Transverse colon (tissue), 4 donors: ENCODE measurements around the gene BBS1. TPM values are rescaled to one million over a fixed set of nuclear protein-coding genes. Genes with fewer than 3 reads are reported as not detected.
"Not testable (repeated sequence)": the region's sequence is repeated elsewhere in the genome, so short reads cannot be mapped to it uniquely, and the experiment has no call there.

Experiments
- DNase-seq: peaks from one replicate; pipeline ENCODE4 v3.0.0-alpha.2; 2019
- H3K27ac ChIP-seq, 4 donors: fragments of 200-600 bp; sonication (generic); 2 replicates each; pipeline ENCODE4 v1.5.1; 2016 to 2018; ENCODE audit warnings: inconsistent platforms in 4 of 4
- H3K27me3 ChIP-seq: fragments of 200-600 bp; sonication (generic); 2 replicates; pipeline ENCODE4 v1.5.1; 2017; ENCODE audit warnings: inconsistent platforms
- H3K36me3 ChIP-seq, 4 donors: fragments of 200-600 bp; sonication (generic); 2 replicates each; pipeline ENCODE4 v1.5.1; 2017 to 2019; ENCODE audit warnings: inconsistent platforms in 4 of 4
- H3K4me1 ChIP-seq, 4 donors: fragments of 200-600 bp; sonication (generic); 2 replicates each; pipeline ENCODE4 v1.5.1; 2017 to 2020; ENCODE audit warnings: inconsistent platforms in 4 of 4
- H3K4me3 ChIP-seq, 4 donors: fragments of 200-600 bp; sonication (generic); 1 replicate in 1 of 4; 2 replicates in 3 of 4; pipeline versions ENCODE4 v1.5.1 to v1.6.1; 2017 to 2019; ENCODE audit warnings: inconsistent platforms in 4 of 4
- H3K9me3 ChIP-seq, 2 donors: fragments of 200-600 bp; sonication (generic); 2 replicates each; pipeline ENCODE4 v1.5.1; 2017 to 2019; ENCODE audit warnings: inconsistent platforms in 2 of 2
- EP300 ChIP-seq: sonication (generic); formaldehyde crosslinking; IDR thresholded peaks from one replicate; pipeline ENCODE4 v1.6.1; 2017; ENCODE audit warnings: antibody characterized with exemption, low read depth
- POLR2A ChIP-seq: fragments of 450-650 bp; IDR thresholded peaks from one replicate; pipeline ENCODE4 v1.6.1; 2016; ENCODE audit warnings: antibody characterized with exemption, mild to moderate bottlenecking, moderate library complexity
- POLR2AphosphoS5 ChIP-seq, 3 donors: sonication (generic); formaldehyde crosslinking; IDR thresholded peaks; one replicate each; pipeline ENCODE4 v1.6.1; 2016; ENCODE audit warnings: antibody characterized with exemption in 3 of 3
- WGBS, 2 donors: methylation state at CpG; one replicate each; pipeline ENCODE4 v1.1.5; 2018; ENCODE audit warnings: low coverage in 1 of 2; 5-methylcytosine and 5-hydroxymethylcytosine counted together
- in situ Hi-C, 4 donors: fragments of 200-750 bp; cut with MboI; loops; one replicate each; pipeline versions ENCODE4 v1.15.0 to v1.15.1; 2017; ENCODE audit warnings: low sequenced_read_pairs in 3 of 4, low pct_ligation_motif_present in 1 of 4, low pct_unique_long_range_greater_than_20kb in 1 of 4
- intact Hi-C: fragments of 100-400 bp; cut with DNase I; formaldehyde crosslinking; loops from one replicate; pipeline ENCODE4 v1.15.1; 2023; ENCODE audit warnings: low total_unique reads
- total RNA-seq, 4 donors: library from RNA; depleted of rRNA; stranded (reverse); fragments of >200 nt; gene quantifications; one replicate each; pipeline ENCODE4 v1.1.0, GENCODE V29; 2016
- TF ChIP-seq, protein P1 (sequence below), 5 experiments: fragments of 200-600 bp in 3 of 5; fragments of 450-650 bp in 2 of 5; sonication (generic) in 3 of 5; IDR thresholded peaks; 1 replicate in 2 of 5; 2 replicates in 3 of 5; pipeline ENCODE4 v1.5.1; 2016 to 2017; ENCODE audit warnings: antibody characterized with exemption in 5 of 5, inconsistent platforms in 3 of 5, mild to moderate bottlenecking in 2 of 5, moderate library complexity in 1 of 5

BBS1 gene
- 100 to 1,000 TPM in 1 of 4 donors, 10 to 100 TPM in 3; 33.3 to 146 (median 56.0) TPM for total RNA-seq

DNA sequence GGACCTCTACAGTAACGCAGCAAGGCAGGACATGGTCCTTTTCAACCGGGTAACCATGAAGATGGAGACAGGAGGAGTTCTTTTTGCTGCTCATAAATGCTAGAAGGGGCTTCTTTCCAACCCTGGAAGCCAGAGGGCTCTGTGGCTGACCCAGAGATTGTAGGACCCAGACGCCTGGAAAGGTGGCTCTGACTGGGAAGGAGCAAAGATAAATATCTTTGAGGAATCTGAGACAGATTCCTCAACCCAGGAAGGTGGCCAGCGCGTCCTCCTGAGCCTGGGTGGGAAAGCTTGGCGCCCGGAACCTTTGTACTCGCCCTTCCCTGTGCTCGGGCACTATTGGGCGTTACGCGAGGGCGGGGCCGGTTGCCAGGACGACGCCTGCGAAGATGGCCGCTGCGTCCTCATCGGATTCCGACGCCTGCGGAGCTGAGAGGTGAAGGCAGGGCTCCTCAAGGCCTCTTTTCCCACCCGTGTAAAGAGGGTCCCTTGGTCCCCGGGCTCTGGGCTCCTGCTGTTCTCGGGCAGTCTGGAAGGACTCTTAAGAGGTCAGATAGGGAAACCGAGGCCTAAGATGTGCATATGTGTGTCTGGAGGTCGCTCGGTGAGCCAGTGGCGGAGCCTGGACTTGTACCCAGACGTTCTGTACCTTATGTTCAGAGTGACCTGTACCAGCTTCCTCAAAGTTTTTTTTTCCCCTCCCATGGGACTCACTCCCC is at the start of gene BBS1:
Gene BBS1 (plus strand): TSS at position 365 of the 719 bp plus-strand sequence. CDS start 25 bp downstream, at position 390.
- Histone ChIP-seq H3K4me3 (peak within 1 kb of the TSS; percentile 61 to 80 (median 75)), H3K27ac (peak within 1 kb of the TSS; percentile 52 to 74 (median 70)), H3K4me1 (peaks cover 9 to 13% (median 11%) of the 10 kb centered on the region in 4 donors), H3K9me3 (no peaks in the 10 kb centered on the region), H3K27me3 (no peaks in the 10 kb centered on the region), H3K36me3 (no peaks in the 10 kb centered on the region)
- peak; percentile 89 for DNase-seq
- 0 to 2% methylated on average over 1 to 31 of the region's 31 CpGs for WGBS, 2 donors
- in situ Hi-C loops (no loop called here), intact Hi-C loops (no loop called here)
- TF ChIP-seq POLR2A = peak; percentile 55
- TF ChIP-seq POLR2AphosphoS5 (IDR thresholded peaks at IDR 0.05) = peak; percentile 52 to 72 (median 69)
- TF ChIP-seq, protein P1, sequence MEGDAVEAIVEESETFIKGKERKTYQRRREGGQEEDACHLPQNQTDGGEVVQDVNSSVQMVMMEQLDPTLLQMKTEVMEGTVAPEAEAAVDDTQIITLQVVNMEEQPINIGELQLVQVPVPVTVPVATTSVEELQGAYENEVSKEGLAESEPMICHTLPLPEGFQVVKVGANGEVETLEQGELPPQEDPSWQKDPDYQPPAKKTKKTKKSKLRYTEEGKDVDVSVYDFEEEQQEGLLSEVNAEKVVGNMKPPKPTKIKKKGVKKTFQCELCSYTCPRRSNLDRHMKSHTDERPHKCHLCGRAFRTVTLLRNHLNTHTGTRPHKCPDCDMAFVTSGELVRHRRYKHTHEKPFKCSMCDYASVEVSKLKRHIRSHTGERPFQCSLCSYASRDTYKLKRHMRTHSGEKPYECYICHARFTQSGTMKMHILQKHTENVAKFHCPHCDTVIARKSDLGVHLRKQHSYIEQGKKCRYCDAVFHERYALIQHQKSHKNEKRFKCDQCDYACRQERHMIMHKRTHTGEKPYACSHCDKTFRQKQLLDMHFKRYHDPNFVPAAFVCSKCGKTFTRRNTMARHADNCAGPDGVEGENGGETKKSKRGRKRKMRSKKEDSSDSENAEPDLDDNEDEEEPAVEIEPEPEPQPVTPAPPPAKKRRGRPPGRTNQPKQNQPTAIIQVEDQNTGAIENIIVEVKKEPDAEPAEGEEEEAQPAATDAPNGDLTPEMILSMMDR (IDR thresholded peaks at IDR 0.05) = no peak

DNA sequence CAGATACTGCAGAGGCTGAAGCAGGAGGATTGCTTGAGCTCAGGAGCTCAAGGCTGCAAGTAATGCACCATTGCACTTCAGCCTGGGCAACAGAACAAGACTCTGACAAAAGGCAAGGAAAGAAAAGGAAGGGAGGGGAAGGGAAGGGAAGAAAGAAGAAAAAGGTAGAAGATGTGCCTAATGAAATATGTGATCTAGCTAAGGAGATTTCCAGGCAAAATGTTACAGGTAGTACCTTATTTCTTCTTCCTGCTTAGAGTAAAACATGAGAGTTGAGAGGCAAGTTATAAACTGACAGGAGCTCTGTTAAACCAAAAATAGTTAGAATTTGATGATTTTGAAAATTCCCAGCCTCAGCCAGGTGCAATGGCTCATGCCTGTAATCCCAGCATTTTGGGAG is 48.4 kb upstream of the BBS1 start:
- no peak overlapping the region for H3K27ac ChIP-seq
- in situ Hi-C loops (no loop called here), intact Hi-C loops (no loop called here)
- no peaks in the 10 kb centered on the region for H3K9me3 ChIP-seq
- DNase-seq = no peak
- H3K4me3 ChIP-seq = no peak overlapping the region
- TF ChIP-seq POLR2A (no peak), POLR2AphosphoS5 (IDR thresholded peaks at IDR 0.05) (no peak), EP300 (no peak)
- TF ChIP-seq, protein P1 (IDR thresholded peaks at IDR 0.05) = no peak
- peaks cover 0 to 8% (median 3%) of the 10 kb centered on the region in 4 donors for H3K4me1 ChIP-seq
- H3K27me3 ChIP-seq = no peaks in the 10 kb centered on the region
- H3K36me3 ChIP-seq = no peaks in the 10 kb centered on the region

DNA sequence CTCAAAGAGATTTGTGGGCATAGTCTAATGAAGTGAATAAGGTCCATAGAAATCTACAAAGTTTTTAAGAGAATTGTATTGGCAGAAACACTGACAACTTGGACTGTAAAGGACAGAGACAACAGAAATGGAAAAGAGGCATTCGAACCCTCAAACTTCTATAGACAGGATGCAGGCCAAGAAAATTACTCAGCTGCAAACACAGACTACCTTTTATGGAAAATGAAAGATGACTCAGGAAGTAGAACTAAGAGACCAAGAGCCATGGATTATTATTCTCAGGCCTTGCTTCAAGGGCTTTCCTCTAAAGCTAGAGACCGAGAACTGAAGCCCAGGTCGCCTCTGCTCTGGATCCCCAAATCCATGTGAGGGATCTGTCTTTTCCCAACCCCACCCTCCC is 47.5 kb upstream of the BBS1 start:
- Histone ChIP-seq H3K9me3 (no peaks in the 10 kb centered on the region), H3K4me1 (peaks cover 7 to 16% (median 11%) of the 10 kb centered on the region in 4 donors), H3K36me3 (no peaks in the 10 kb centered on the region), H3K27ac (no peak overlapping the region), H3K27me3 (no peaks in the 10 kb centered on the region), H3K4me3 (no peak overlapping the region)
- intact Hi-C loops (no loop called here), in situ Hi-C loops (no loop called here)
- WGBS, 2 donors = 88 to 95% methylated on average over 3 of the region's 3 CpGs
- no peak for DNase-seq
- TF ChIP-seq, protein P1 (IDR thresholded peaks at IDR 0.05) = no peak
- TF ChIP-seq EP300 (no peak), POLR2A (no peak), POLR2AphosphoS5 (IDR thresholded peaks at IDR 0.05) (no peak)

DNA sequence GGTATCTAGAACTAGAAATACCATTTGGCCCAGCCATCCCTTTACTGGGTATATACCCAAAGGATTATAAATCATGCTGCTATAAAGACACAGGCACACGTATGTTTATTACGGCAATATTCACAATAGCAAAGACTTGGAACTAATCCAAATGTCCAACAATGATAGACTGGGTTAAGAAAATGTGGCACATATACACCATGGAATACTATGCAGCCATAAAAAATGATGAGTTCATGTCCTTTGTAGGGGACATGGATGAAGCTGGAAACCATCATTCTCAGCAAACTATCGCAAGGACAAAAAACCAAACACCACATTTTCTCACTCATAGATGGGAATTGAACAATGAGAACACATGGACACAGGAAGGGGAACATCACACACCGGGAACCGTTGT is 46.3 kb upstream of the BBS1 start:
- H3K27ac ChIP-seq, H3K9me3 ChIP-seq, H3K4me3 ChIP-seq, DNase-seq, intact Hi-C loops, H3K27me3 ChIP-seq, H3K36me3 ChIP-seq, in situ Hi-C loops: not testable (repeated sequence)
- H3K4me1 ChIP-seq = peaks cover 9 to 20% (median 14%) of the 10 kb centered on the region in 4 donors
- 70 to 77% methylated on average over 5 of the region's 5 CpGs for WGBS, 2 donors

DNA sequence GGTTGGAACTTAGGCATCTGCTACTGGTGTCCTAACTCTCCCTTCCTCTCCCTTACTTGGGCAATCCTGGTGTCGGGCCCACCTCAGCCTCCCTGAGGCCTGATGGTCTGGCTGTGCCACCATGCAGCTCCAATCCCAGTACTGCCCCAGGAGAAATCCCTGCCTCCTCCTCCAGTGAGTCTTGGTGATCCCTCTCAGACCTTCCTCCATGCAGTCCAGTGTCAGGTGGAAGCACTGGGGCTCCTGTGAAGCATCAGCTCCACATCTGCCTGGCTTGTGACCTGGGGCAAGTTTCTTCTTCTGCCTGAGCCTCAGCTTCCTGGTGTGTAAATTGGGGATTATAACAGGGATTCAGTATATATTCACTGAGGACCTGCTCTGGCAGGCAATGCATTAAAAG is 45.5 kb upstream of the BBS1 start:
- in situ Hi-C loops (no loop called here), intact Hi-C loops (no loop called here)
- Histone ChIP-seq H3K36me3 (no peaks in the 10 kb centered on the region), H3K4me1 (peaks cover 9 to 20% (median 14%) of the 10 kb centered on the region in 4 donors), H3K9me3 (no peaks in the 10 kb centered on the region), H3K27me3 (no peaks in the 10 kb centered on the region), H3K4me3 (no peak overlapping the region), H3K27ac (no peak overlapping the region)
- no peak for DNase-seq
- WGBS, 2 donors = 100% methylated on average over 1 of the region's 1 CpG; no CpG with 5 or more reads in 1 of the 2 donors
- no peak for TF ChIP-seq POLR2A
- no peak for TF ChIP-seq EP300
- no peak for TF ChIP-seq POLR2AphosphoS5 (IDR thresholded peaks at IDR 0.05)
- TF ChIP-seq, protein P1 (IDR thresholded peaks at IDR 0.05) = no peak
